HG03060 (cell line): ENCODE measurements around the gene STRA8.

Experiments
- ATAC-seq: cut with Tn5 transposase; IDR thresholded peaks from one replicate; pipeline ENCODE4 v1.9.1; 2021; ENCODE audit warnings: low read depth, moderate number of reproducible peaks; ENCODE audit not compliant: unreplicated experiment

The STRA8 gene

GRCh38 chr7:135235841-135236240 lies 2.2 kb downstream of the STRA8 start:
- ATAC-seq = no peak

- peak; percentile 60 for ATAC-seq
These were observed 3.1 kb downstream of the STRA8 start for GRCh38 chr7:135236727-135237126.

- ATAC-seq = no peak
These were observed 4.6 kb downstream of the STRA8 start for GRCh38 chr7:135238112-135238744.

DNA sequence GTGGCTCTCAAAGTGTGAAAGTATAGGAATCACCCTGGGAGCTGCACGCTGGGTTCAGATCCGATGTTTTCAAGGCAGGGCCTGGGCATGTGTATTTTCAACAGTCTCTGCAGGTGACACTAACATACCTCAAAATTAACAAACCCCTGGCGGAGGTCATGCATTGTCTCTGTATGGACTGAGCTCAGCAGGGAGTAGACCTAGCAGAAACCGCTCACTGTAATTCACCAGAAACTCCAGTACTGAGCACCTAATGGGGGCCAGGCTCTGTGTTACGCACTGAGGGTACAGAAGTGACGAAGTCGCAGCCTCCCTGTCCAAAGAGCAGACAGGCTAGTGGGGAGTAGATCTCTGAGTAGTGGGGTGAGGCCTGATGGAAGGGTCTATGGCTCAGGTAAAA lies 5.6 kb downstream of the STRA8 start:
- no peak for ATAC-seq

DNA sequence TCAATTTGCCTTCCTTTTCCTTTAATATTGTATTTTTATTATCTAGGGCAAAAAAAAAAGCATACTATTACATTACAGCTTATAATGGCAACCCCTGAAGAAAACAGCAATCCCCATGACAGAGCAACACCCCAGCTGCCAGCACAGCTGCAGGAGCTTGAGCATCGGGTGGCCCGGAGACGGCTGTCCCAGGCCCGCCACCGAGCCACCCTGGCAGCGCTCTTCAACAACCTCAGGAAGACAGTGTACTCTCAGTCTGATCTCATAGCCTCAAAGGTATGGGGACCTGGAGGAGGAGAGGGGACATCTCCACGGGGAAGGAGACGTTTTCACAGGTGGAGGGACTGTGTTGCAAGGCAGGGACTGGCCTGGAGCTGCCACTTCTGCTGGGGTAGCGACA lies 6.8 kb downstream of the STRA8 start:
- no peak for ATAC-seq

DNA sequence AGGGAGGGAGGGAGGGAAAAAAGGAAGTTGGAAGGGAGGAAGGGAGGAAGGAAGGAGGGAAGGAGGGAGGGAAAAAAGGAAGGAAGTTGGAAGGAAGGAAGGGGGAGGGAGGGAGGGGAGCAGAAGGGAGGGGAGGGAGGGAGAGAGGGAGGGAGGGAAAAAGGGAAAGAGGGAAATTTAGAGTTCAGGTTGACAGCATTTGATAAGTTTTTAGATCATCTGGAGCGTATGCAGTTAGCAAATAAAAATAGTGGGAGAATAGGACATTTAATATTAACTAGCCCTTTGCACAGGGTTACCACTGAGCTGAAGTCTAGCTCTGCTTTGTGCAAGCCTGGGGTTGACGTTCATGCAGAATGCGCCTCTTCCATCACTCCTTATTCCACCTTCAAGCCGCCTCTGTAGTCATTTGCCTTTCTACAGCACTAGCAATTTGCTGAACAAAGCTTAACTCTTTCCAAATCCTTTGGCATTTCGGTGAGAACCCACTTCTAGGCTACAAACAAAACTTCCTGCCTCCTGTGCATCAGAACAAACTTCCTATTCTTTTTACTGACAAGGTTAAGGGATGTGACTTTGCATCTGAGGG lies 8.6 kb downstream of the STRA8 start:
- ATAC-seq = no peak

DNA sequence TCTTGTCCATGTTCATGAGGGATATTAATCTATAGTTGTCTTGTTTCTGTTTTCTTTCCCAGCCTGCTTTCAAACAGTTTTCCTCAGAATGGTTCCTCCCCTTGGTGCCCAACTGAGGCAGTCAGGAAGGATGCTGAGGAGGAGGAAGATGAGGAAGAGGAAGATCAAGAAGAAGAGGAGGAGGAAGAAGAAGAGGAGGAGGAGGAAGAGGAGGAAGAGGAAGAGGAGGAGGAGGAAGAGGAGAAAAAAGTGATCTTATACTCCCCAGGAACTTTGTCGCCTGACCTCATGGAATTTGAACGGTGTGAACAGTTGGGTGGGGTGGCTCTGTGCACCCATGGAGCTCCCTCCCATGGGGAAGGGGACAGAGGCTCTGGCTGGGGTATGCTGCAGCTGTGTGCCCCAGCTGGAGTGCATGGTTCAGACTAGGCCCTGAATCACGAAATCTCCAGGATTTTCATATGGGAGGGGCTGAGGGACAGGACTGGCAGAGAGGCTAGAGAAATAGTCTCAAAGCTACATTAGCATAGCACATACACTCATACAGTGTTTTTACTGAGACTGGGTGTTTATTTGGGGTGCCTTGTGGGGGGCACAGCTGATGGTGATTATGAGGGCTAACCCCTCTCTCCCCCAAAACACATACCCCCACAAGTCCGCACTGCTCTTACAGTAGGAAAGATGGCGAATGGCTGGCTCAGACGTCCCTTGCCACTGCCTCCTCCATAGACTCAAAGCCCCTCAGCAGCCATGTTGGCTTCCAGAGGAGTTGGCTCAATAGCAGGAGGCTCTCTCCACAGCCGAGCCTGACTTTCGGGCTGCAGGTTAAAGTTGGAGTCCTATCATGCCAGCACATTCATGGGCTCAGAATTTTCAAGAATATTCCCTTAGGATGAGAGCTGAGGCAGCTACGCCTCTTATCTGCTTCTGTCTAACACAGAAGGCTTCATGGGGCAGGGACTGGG lies 11.9 kb downstream of the STRA8 start:
- ATAC-seq = no peak

DNA sequence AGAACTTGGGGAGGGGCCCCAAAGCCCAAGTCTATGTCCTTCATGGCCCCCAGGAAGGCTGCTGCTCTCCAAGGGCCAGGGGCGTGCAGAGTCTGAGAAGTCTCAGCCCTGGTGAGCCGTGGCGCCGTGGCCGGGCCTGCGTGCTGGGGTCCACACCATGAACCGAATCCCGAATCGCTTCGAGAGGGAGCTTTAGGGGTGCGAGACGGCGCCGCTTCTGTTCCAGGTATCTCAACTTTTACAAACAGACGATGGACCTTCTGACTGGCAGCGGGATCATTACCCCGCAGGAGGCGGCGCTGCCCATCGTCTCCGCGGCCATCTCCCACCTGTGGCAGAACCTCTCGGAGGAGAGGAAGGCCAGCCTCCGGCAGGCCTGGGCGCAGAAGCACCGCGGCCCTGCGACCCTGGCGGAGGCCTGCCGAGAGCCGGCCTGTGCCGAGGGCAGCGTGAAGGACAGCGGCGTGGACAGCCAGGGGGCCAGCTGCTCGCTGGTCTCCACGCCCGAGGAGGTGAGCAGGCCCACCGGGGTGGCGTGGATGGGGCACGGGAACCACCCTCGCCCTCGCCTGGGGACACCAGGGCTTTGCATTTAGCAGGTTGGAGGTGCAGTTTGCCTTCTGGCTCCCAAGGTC lies 12.7 kb downstream of the STRA8 start:
- ATAC-seq = no peak

DNA sequence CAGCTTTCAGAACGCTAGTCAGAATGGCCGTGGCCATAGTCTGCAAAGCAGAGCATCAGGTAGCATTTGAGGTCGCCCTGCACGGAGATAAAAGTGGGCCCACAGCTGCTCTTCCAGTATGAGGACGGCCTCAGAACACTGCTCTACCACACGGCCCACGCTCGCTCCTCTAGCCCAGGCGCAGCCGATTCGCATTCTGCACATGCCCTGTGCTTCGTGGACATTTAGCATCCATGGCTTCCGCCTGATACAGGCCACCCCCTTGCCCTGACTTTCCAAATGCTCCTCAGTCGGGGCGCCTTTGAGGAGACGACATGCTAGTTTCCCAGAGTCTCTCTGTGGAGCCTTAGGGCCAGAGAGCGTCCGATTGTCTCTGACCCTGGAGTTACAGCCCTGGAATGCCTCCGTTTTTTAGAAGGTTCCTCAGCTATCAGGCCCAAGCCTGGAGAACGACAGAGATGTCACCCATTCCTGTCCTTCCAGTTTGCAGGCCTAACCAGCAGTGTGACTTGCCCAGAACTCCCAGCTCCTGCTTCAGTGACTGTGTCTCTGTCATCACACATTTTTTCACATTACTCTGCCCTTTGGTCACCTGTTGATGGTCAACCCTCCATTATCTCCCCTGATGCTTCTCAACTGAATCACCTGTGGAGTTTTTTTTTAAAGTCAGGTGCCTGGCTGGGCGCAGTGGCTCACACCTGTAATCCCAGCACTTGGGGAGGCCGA lies 14.3 kb downstream of the STRA8 start:
- ATAC-seq = no peak

DNA sequence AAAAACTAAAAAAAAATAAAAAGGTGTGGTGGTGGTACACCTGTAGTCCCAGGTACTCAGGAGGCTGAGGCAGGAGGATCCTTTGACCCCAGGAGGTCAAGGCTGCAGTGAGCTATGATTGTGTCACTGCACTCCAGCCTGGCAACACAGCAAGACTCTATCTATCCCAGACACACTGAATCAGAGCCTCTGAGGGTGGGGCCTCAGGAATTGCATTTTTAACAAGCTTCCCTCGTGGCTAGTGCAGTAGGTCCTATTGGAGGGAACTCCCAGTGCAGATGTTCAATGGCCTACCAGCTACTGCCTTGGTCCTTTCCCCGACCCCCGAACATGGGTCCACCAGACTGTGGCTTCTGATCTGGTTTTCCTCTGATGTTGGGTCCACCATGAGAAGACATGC lies 14.9 kb downstream of the STRA8 start:
- no peak for ATAC-seq

DNA sequence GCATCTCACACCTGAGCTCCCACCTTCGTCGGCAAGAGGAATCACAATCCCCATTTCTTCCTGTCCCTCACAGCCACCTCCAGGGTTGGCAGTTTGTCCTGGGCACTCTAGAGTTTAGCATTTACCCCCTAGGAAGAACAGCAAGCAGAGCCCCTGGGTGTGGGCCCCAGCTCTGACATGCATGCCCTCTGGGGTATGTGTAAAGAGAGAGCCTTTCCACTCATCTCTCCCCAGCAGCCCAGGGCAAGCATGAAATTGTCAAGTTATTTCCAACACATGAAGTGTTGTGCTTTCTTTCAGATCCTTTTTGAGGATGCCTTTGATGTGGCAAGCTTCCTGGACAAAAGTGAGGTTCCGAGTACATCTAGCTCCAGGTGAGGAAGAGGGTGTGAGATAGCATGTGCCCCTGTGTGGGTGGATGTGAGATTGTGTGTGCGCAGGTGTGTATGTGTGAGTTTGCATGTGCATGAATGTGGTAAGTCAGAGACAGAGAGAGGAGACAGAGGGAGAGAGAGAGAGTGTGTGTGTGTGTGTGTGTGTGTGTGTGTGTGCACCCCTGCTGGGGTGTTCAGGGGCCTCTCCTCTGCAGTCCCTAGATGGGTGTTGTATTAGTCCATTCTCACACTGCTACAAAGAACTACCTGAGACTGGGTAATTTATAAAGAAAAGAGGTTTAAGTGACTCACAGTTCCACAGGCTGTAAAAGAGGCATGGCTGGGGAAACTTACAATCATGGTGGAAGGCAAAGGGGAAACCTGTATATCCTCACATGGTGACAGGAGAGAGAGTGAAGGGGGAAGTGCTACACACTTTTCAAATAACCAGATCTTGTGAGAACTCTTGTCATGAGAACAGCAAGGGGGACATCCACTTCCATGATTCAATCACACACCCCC lies 18.1 kb downstream of the STRA8 start:
- ATAC-seq = no peak

GRCh38 chr7:135253851-135254771 lies 20.5 kb downstream of the STRA8 start:
- no peak for ATAC-seq

DNA sequence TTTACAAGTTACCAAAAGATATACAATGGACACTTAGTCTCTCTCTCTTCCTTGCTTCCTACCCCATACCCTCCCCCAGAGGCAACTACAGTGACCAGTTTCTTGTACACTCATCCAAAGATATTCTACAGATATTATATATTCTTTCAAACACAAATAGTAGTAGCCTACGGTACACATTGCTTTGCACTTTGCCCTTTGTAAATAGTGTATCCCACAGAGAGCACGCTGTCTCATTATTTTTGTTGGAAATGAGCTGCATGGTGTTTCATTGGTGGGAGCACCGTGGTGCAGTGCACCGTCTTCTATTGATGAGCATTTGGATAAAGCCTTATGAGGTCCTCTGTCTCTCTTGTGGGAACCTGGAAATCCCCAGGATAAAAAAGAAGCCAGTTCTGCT lies 24.2 kb downstream of the STRA8 start:
- no peak for ATAC-seq

- no peak for ATAC-seq
These were observed 24.9 kb downstream of the STRA8 start for GRCh38 chr7:135258585-135258984.

DNA sequence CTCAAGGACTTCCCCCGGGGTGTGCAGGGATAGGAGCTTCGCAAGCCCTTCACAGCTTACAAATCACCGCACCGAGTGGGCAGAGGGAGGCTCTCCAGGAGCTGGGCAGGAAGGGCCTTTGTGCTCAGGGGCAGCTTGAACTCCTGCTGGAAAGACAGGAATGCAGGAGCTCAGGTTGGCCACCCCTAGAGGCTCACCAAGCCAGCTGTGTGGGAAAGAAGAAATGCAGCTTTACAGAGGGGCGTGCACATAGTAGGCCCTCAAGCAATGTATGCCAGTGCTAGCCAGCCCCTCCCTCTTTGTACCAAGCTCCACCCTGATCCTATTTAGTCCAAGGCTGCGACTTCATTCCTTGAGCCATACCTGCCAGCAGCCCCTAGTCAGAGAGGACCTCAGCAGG lies 26.1 kb downstream of the STRA8 start:
- no peak for ATAC-seq

- ATAC-seq = no peak
These were observed 26.8 kb downstream of the STRA8 start for GRCh38 chr7:135260470-135260869.

GRCh38 chr7:135260930-135261721 lies 27.5 kb downstream of the STRA8 start:
- ATAC-seq = no peak
